ENCODE measurements around the gene ALLC. TPM values are rescaled to one million over a fixed set of nuclear protein-coding genes. Genes with fewer than 3 reads are reported as not detected.

ALLC gene
- total RNA-seq, 1 experiment from 2014 or later: not detected

GRCh38 chr2:3639015-3639630 is 18.9 kb upstream of the ALLC start:
- no peak for DNase-seq (ENCODE audit: low read depth)

- no peak for DNase-seq (ENCODE audit: low read depth)
Observed at GRCh38 chr2:3639653-3640052, 18.3 kb upstream of the ALLC start.

GRCh38 chr2:3641181-3641580 is 16.8 kb upstream of the ALLC start:
- DNase-seq (ENCODE audit: low read depth): no peak

GRCh38 chr2:3641841-3642421 is 16.1 kb upstream of the ALLC start:
- DNase-seq (ENCODE audit: low read depth): no peak

- no peak for DNase-seq (ENCODE audit: low read depth)
Observed at GRCh38 chr2:3642521-3643215, 15.3 kb upstream of the ALLC start.

- DNase-seq (ENCODE audit: low read depth): no peak
Observed at GRCh38 chr2:3643371-3644245, 14.4 kb upstream of the ALLC start.

GRCh38 chr2:3644246-3644525 is 13.8 kb upstream of the ALLC start:
- no peak for DNase-seq (ENCODE audit: low read depth)

GRCh38 chr2:3644891-3645605 is 13.0 kb upstream of the ALLC start:
- no peak for DNase-seq (ENCODE audit: low read depth)

- DNase-seq (ENCODE audit: low read depth): no peak
Observed at GRCh38 chr2:3645745-3646389, 12.1 kb upstream of the ALLC start.

GRCh38 chr2:3646446-3646845 is 11.6 kb upstream of the ALLC start:
- no peak for DNase-seq (ENCODE audit: low read depth)

GRCh38 chr2:3647246-3647645 is 10.8 kb upstream of the ALLC start:
- DNase-seq (ENCODE audit: low read depth): no peak

GRCh38 chr2:3647831-3648651 is 10.0 kb upstream of the ALLC start:
- no peak for DNase-seq (ENCODE audit: low read depth)

GRCh38 chr2:3648652-3649177 is 9.3 kb upstream of the ALLC start:
- no peak for DNase-seq (ENCODE audit: low read depth)

GRCh38 chr2:3649581-3649980 is 8.4 kb upstream of the ALLC start:
- DNase-seq (ENCODE audit: low read depth): no peak

- DNase-seq (ENCODE audit: low read depth): no peak
Observed at GRCh38 chr2:3650140-3650920, 7.7 kb upstream of the ALLC start.

GRCh38 chr2:3651691-3652648 is 6.0 kb upstream of the ALLC start:
- DNase-seq (ENCODE audit: low read depth): peak; percentile 36

- no peak for DNase-seq (ENCODE audit: low read depth)
Observed at GRCh38 chr2:3652896-3653625, 4.9 kb upstream of the ALLC start.

GRCh38 chr2:3654011-3654410 is 4.0 kb upstream of the ALLC start:
- DNase-seq (ENCODE audit: low read depth): no peak
